Measurements from ENCODE around the gene JADE1.

- TF ChIP-seq CTCF (conservative IDR thresholded peaks at IDR 0.05; ENCODE audit: low read length) (no peak), EZH2phosphoT487 (IDR thresholded peaks at IDR 0.05; ENCODE audit: borderline replicate concordance, low read depth, low read length) (no peak)
Measured at GRCh38 chr4:128841402-128841801, 31.9 kb downstream of the JADE1 start.

All from OCI-LY7 (cell line).